Activated CD4-positive, alpha-beta T cell treated with anti-CD3 and anti-CD28 coated beads, Interleukin-2, amount 10 ng/mL, durations not matched to agents 7 days and 5 days (primary cell): Measurements from ENCODE around the gene IL18BP. TPM values are rescaled to one million over a fixed set of nuclear protein-coding genes. Genes with fewer than 3 reads are reported as not detected.

ENCODE experiments used
- CTCF ChIA-PET: fragments of 350-600 bp; sonication (Branson Sonifier 250); formaldehyde crosslinking; loops from one replicate; lab custom pipeline; 2021; ENCODE audit warnings: antibody characterized with exemption; lab: Charles Lee
- POLR2A ChIA-PET: fragments of 350-600 bp; sonication (Branson Sonifier 250); formaldehyde crosslinking; loops from one replicate; lab custom pipeline; 2021; ENCODE audit warnings: antibody characterized with exemption; lab: Charles Lee
- DNase-seq: peaks from one replicate; pipeline ENCODE4 v3.0.0-alpha.2; 2020
- H3K27ac Mint-ChIP-seq: one replicate; pipeline ENCODE4 v1.8.0; 2021; ENCODE audit warnings: mild to moderate bottlenecking, moderate library complexity, mixed read lengths
- H3K27me3 Mint-ChIP-seq: one replicate; pipeline ENCODE4 v1.8.0; 2021; ENCODE audit warnings: mixed read lengths
- H3K36me3 Mint-ChIP-seq: one replicate; pipeline ENCODE4 v1.8.0; 2021; ENCODE audit warnings: low read depth, mixed read lengths
- H3K4me1 Mint-ChIP-seq: one replicate; pipeline ENCODE4 v1.8.0; 2021; ENCODE audit warnings: mixed read lengths
- H3K4me3 Mint-ChIP-seq: one replicate; pipeline ENCODE4 v1.8.0; 2021; ENCODE audit warnings: mild to moderate bottlenecking, moderate library complexity, mixed read lengths
- H3K9me3 Mint-ChIP-seq: one replicate; pipeline ENCODE4 v1.8.0; 2021; ENCODE audit warnings: mixed read lengths
- total RNA-seq, 2 experiments: library from RNA; stranded (reverse); gene quantifications; one replicate each; pipeline ENCODE4 v1.2.3, GENCODE V29; 2021

IL18BP gene
- total RNA-seq, 2 experiments from 2014 or later = 15.3 to 16.5 TPM

- POLR2A ChIA-PET = interaction anchor here (1.7 kb wide), 1 partner anchor 17 kb away, joined by 4 read pairs; the partner anchor contains the start of gene IL18BP
- H3K9me3 Mint-ChIP-seq = no peaks in the 10 kb centered on the region
- no peaks in the 10 kb centered on the region for H3K4me1 Mint-ChIP-seq
- H3K27me3 Mint-ChIP-seq = no peaks in the 10 kb centered on the region
- peak overlapping the region; percentile 69 for H3K27ac Mint-ChIP-seq
- H3K36me3 Mint-ChIP-seq = peaks cover 72% of the 10 kb centered on the region
- no peak for DNase-seq
- CTCF ChIA-PET = interaction anchor here (0.5 to 6.7 kb wide), 9 partner anchors 9 to 128 kb away, joined by 3 to 42 read pairs (median 7); partner anchors contain the start of gene IL18BP
- H3K4me3 Mint-ChIP-seq = no peak overlapping the region
Observed at GRCh38 chr11:72015511-72016061, 16.9 kb downstream of the IL18BP start.

GRCh38 chr11:72018171-72018570 lies 19.5 kb downstream of the IL18BP start:
- Mint-ChIP-seq H3K36me3 (peaks cover 76% of the 10 kb centered on the region), H3K9me3 (no peaks in the 10 kb centered on the region), H3K27me3 (no peaks in the 10 kb centered on the region), H3K27ac (no peak overlapping the region), H3K4me1 (no peaks in the 10 kb centered on the region), H3K4me3 (no peak overlapping the region)
- DNase-seq = no peak
- CTCF ChIA-PET = interaction anchor here (0.8 to 6.7 kb wide), 6 partner anchors 7 to 73 kb away, joined by 3 to 42 read pairs (median 4); partner anchors contain the start of gene IL18BP
- POLR2A ChIA-PET = no interaction called here

DNA sequence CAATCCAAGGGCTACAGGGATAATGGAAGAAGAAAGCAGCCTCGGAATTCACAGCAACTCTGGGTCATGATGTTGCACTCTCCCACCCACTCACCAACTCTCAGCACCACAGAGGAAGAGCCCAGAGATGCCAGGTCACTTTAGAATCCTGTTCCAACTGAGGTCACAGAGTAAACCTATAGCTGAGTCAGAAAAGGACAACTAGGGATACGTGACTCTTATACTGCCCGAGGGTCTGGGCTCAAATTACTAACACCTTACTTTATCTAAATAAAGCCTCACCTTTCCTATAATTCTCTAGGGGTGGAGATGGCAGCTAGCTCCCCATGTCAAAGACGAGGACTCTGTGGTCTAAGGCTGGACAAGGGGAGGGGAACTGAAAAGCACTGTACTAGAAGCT lies 24.6 kb downstream of the IL18BP start:
- Mint-ChIP-seq H3K4me3 (no peak overlapping the region), H3K4me1 (peaks cover 13% of the 10 kb centered on the region), H3K27ac (no peak overlapping the region), H3K9me3 (no peaks in the 10 kb centered on the region), H3K36me3 (peaks cover 52% of the 10 kb centered on the region), H3K27me3 (no peaks in the 10 kb centered on the region)
- no peak for DNase-seq
- ChIA-PET POLR2A (interaction anchor here (0.7 kb wide), 1 partner anchor 16 kb away, joined by 3 read pairs; no protein-coding TSS in a partner anchor), CTCF (interaction anchor here (2.4 to 4.1 kb wide), 4 partner anchors 7 to 63 kb away, joined by 6 to 29 read pairs (median 17); no protein-coding TSS in a partner anchor)

DNA sequence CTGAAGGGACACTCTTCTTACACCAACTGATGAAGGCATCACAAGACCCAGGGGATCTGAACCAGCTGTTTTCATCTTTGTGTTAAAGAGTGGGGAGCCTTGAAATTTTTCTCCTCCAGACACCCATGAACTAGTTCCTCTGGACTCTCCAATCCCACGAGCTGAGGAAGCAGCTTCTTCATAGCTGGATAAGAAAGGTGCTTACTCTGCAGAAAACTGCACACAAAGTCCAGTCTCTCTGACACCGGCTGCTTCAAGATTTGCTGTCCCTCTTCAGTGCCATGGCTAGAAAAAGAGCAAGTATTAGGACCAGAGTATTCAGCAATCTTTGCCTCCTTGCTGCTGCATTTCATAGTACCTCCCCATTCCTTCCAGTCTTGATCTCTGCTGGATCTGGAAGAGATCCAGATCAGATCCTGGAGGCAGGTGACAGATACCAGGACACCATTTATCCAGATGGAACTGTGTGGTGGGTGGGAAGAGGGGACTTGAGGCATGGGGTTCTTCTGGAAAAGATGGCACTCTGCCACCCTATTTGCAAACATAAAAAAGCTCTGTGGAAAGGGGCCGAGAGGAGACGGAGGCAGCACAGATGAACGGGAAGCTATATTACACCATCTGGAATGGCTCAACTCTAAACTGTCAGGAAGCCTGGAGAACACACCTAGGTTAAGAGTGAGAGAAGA lies 25.5 kb downstream of the IL18BP start:
- Mint-ChIP-seq H3K27me3 (no peaks in the 10 kb centered on the region), H3K36me3 (peaks cover 47% of the 10 kb centered on the region), H3K27ac (no peak overlapping the region), H3K9me3 (no peaks in the 10 kb centered on the region), H3K4me3 (no peak overlapping the region), H3K4me1 (peaks cover 17% of the 10 kb centered on the region)
- POLR2A ChIA-PET = no interaction called here
- CTCF ChIA-PET = interaction anchor here (0.8 to 4.1 kb wide), 21 partner anchors 8 to 159 kb away, joined by 3 to 29 read pairs (median 6); no protein-coding TSS in a partner anchor
- DNase-seq = no peak

GRCh38 chr11:72026090-72026489 lies 27.4 kb downstream of the IL18BP start:
- peaks cover 38% of the 10 kb centered on the region for H3K36me3 Mint-ChIP-seq
- peaks cover 22% of the 10 kb centered on the region for H3K4me1 Mint-ChIP-seq
- DNase-seq = no peak
- H3K27ac Mint-ChIP-seq = no peak overlapping the region
- ChIA-PET POLR2A (interaction anchor here (0.6 kb wide), 1 partner anchor 102 kb away, joined by 3 read pairs; no protein-coding TSS in a partner anchor), CTCF (interaction anchor here (0.7 to 4.1 kb wide), 11 partner anchors 10 to 180 kb away, joined by 3 to 29 read pairs (median 4); no protein-coding TSS in a partner anchor)
- no peaks in the 10 kb centered on the region for H3K9me3 Mint-ChIP-seq
- H3K4me3 Mint-ChIP-seq = no peak overlapping the region
- H3K27me3 Mint-ChIP-seq = no peaks in the 10 kb centered on the region

GRCh38 chr11:72030472-72031045 lies 31.9 kb downstream of the IL18BP start:
- H3K9me3 Mint-ChIP-seq = no peaks in the 10 kb centered on the region
- peaks cover 30% of the 10 kb centered on the region for H3K36me3 Mint-ChIP-seq
- no peak overlapping the region for H3K4me3 Mint-ChIP-seq
- peaks cover 19% of the 10 kb centered on the region for H3K4me1 Mint-ChIP-seq
- POLR2A ChIA-PET = interaction anchor here (0.6 kb wide), 1 partner anchor 34 kb away, joined by 8 read pairs; no protein-coding TSS in a partner anchor
- H3K27ac Mint-ChIP-seq = no peak overlapping the region
- H3K27me3 Mint-ChIP-seq = no peaks in the 10 kb centered on the region
- CTCF ChIA-PET = interaction anchor here (0.7 to 2.8 kb wide), 6 partner anchors 8 to 114 kb away, joined by 3 to 7 read pairs (median 6); no protein-coding TSS in a partner anchor
- DNase-seq = no peak

- Mint-ChIP-seq H3K9me3 (no peaks in the 10 kb centered on the region), H3K4me1 (peaks cover 19% of the 10 kb centered on the region), H3K36me3 (peaks cover 33% of the 10 kb centered on the region), H3K27ac (no peak overlapping the region), H3K27me3 (no peaks in the 10 kb centered on the region), H3K4me3 (no peak overlapping the region)
- POLR2A ChIA-PET = no interaction called here
- no peak for DNase-seq
- CTCF ChIA-PET = interaction anchor here (1.0 to 1.3 kb wide), 2 partner anchors 12 to 107 kb away, joined by 3 to 5 read pairs; no protein-coding TSS in a partner anchor
Observed at GRCh38 chr11:72036687-72037086, 38.0 kb downstream of the IL18BP start.

DNA sequence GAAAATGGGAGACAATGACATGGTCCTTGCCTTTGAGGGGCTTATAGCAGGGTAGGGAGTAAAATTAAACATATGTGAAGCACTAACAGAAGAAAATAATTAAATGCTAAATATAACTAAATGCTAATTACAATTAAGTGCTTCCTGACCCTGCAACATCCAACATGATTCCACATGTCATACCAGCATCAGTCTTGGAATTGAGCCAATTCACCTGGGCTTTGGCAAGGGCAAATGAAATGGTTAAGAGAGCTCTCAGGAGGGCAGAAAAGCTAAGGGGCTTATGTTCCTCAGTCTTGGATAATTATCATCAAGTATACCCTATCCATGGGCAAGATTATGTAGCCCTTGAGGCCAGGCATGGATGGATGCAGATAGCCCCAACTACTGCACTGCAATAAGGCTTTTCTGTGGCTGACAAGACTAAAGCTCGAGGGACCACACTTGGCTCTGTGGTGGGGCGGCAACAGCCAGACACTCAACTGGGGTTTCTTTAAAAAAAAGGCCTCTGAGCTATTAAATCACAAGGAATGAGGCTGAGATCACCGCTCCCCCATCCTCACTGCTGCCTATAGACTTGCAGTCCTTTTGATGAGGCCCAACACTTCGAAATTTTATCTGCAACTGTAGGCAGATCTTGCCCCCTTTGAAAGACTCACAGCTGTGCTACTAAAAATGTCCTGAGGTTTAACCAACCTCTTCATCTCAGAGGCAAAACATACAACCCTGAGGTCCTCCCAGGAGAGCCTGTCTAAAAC lies 39.0 kb downstream of the IL18BP start:
- Mint-ChIP-seq H3K4me1 (peaks cover 30% of the 10 kb centered on the region), H3K4me3 (no peak overlapping the region), H3K27ac (no peak overlapping the region), H3K36me3 (peaks cover 32% of the 10 kb centered on the region), H3K9me3 (no peaks in the 10 kb centered on the region), H3K27me3 (no peaks in the 10 kb centered on the region)
- POLR2A ChIA-PET = no interaction called here
- DNase-seq = no peak
- CTCF ChIA-PET = interaction anchor here (1.0 to 2.6 kb wide), 6 partner anchors 8 to 106 kb away, joined by 3 to 7 read pairs (median 3); no protein-coding TSS in a partner anchor

GRCh38 chr11:72038491-72038890 lies 39.8 kb downstream of the IL18BP start:
- no peak overlapping the region for H3K27ac Mint-ChIP-seq
- no peaks in the 10 kb centered on the region for H3K9me3 Mint-ChIP-seq
- DNase-seq = no peak
- ChIA-PET CTCF (interaction anchor here (1.1 to 2.9 kb wide), 7 partner anchors 9 to 34 kb away, joined by 3 to 18 read pairs (median 6); no protein-coding TSS in a partner anchor), POLR2A (interaction anchor here (0.6 kb wide), 1 partner anchor 15 kb away, joined by 3 read pairs; no protein-coding TSS in a partner anchor)
- H3K36me3 Mint-ChIP-seq = peaks cover 29% of the 10 kb centered on the region
- no peaks in the 10 kb centered on the region for H3K27me3 Mint-ChIP-seq
- H3K4me3 Mint-ChIP-seq = no peak overlapping the region
- peaks cover 32% of the 10 kb centered on the region for H3K4me1 Mint-ChIP-seq

DNA sequence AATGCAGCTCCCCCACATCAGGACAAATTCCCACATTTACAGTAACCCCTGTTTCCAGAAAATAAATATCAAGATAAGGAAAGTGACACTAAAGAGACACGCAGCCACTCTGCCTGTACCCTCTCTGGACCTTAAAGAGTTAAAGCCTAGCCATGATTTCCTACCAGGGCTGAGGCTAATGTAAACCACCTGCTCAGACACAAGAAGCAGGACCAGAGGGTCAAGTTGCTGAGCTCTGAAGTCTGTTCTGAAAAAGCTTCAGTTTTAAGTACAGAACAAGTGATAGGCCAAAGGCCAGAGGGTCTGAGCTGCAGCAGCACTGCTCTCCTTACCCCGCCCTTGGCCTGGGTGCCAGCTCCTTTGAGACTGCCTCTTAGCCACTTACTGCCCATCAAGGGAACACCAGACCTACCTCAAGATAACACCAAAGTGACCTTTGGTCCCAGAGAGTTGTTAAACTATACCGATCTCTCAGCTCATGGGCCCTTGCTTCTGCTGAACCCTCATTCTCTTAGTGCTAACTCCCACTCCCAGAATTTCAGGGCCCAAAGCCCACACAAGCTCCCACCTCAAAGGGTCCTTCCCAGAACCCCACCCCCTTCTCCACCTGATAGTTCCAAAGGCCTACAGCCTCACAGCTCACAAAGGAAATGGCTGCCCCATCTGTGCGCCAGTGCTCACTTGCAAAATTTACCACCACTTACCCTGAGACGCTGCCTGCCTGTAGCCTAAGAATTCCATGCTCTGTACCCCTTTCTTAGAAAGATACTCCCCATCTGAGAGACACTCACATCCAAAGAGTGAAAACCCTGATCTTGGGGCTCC lies 40.5 kb downstream of the IL18BP start:
- Mint-ChIP-seq H3K27me3 (no peaks in the 10 kb centered on the region), H3K36me3 (peaks cover 25% of the 10 kb centered on the region), H3K4me1 (peaks cover 37% of the 10 kb centered on the region), H3K9me3 (no peaks in the 10 kb centered on the region), H3K27ac (no peak overlapping the region), H3K4me3 (no peak overlapping the region)
- ChIA-PET POLR2A (interaction anchor here (0.6 kb wide), 1 partner anchor 16 kb away, joined by 3 read pairs; no protein-coding TSS in a partner anchor), CTCF (interaction anchor here (0.8 to 2.9 kb wide), 12 partner anchors 9 to 182 kb away, joined by 3 to 18 read pairs (median 4); no protein-coding TSS in a partner anchor)
- DNase-seq = no peak

GRCh38 chr11:72039856-72040401 lies 41.2 kb downstream of the IL18BP start:
- no peak for DNase-seq
- peaks cover 24% of the 10 kb centered on the region for H3K36me3 Mint-ChIP-seq
- no peaks in the 10 kb centered on the region for H3K27me3 Mint-ChIP-seq
- H3K4me3 Mint-ChIP-seq = no peak overlapping the region
- H3K27ac Mint-ChIP-seq = no peak overlapping the region
- no peaks in the 10 kb centered on the region for H3K9me3 Mint-ChIP-seq
- ChIA-PET POLR2A (interaction anchor here (0.8 kb wide), 1 partner anchor 41 kb away, joined by 3 read pairs; the partner anchor contains the start of gene IL18BP), CTCF (interaction anchor here (0.6 to 2.9 kb wide), 15 partner anchors 8 to 182 kb away, joined by 3 to 18 read pairs (median 4); no protein-coding TSS in a partner anchor)
- H3K4me1 Mint-ChIP-seq = peaks cover 38% of the 10 kb centered on the region
